NCI-H82 treated with DMSO at 0.1 percent for 48 hours (cell line): ENCODE data around the gene MED22.
"Not testable (repeated sequence)": the region's sequence is repeated elsewhere in the genome, so short reads cannot be mapped to it uniquely, and the experiment has no call there.

Experiments used
- DNase-seq: peaks from one replicate; lab custom pipeline; 2025; ENCODE audit not compliant: unreplicated experiment; lab: John Stamatoyannopoulos, UW

MED22 gene

DNA sequence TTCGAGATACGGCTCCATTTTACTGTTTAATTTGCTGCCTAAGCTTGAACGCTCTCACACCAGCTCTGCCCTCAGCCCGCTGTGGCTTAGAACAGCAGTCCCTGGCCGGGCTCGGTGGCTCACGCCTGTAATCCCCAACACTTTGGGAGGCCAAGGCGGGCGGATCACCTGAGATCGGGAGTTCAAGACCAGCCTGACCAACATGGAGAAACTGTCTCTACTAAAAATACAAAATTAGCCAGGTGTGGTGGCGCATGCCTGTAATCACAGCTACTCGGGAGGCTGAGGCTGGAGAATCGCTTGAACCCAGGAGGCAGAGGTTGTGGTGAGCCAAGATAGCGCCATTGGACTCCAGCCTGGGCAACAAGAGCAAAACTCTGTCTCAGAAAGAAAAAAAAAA is 29.3 kb upstream of the MED22 start:
- not testable (repeated sequence) for DNase-seq

DNA sequence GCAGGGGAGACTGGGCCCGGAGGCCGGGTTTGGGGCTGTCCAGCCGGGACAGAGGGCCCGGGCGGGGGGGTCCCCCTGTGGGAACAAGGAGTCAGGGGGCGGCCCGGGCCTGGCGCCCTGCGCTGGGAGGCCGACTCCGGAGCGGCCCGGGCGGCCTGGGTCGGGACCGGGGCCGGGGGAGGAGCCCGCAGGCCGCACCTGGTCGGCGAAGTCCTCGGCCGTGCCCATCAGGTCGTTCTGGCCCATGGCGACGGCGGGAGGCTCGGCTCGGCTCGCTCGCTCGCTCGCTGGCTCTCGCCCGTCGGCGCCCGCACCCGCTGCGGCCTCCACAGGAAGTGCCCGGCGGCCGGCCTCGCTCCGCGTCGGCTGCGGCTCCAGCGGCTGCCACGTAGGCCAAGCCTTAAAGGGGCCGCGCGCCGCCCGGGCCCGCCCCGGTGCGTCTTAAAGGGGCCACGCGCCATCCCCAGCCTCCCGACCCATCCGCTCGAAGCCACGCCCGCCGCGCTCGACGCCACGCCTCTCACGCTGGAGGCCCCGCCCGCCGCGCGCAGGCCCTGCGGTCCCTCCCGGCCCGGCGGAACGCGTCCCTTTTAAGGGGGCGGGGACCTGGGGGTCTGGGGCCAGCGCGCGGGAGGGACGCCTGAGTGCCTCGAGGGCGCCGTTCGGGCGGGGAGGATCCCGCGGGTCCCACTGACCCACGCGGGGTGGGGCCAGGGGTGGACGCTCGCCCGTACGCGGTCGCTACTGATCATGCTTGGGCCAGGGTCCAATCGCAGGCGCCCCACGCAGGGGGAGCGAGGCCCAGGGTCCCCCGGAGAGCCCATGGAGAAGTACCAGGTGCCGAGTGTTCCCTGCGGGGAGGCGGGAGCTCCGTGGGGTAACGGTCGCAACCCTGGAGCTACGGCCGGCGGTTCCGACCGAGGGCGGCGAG is 28.1 kb upstream of the MED22 start, which contains the start of the genes STKLD1 and SURF4:
Gene STKLD1, plus strand, starts transcription at position 643 of the 931 bp plus-strand sequence. Its CDS starts 108 bp downstream, at position 751.
Gene SURF4, minus strand, starts transcription at position 337 of the 931 bp plus-strand sequence. Its CDS starts 91 bp downstream, at position 246.
- peak; percentile 80 for DNase-seq

GRCh38 chr9:133375116-133375723 is 27.3 kb upstream of the MED22 start:
- no peak for DNase-seq

DNA sequence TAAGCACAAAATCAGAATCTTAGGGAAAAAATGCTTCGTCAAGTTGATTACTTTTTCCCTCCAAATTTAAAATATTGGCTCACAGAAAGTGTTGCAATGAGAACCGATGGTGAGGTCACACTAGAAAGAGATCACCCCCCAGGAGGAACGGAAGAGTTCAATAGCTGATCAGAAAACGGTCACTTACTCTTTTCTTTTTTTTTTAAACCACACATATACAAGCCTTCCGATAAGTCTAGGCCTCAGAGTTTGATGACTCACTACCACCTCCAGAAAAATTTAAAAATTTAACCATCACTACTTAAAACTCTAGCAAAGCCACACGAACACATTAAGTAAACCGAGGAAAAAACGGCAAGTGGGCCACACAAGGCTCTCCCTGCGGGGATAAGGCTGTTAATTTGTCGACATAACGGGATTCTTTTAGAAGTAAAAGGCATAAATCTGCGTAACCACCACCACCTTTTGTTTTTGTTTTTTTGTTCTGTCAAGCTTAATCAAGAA is 26.7 kb upstream of the MED22 start:
- no peak for DNase-seq

GRCh38 chr9:133372144-133372543 is 24.2 kb upstream of the MED22 start:
- no peak for DNase-seq

GRCh38 chr9:133371261-133371711 is 23.4 kb upstream of the MED22 start:
- no peak for DNase-seq

DNA sequence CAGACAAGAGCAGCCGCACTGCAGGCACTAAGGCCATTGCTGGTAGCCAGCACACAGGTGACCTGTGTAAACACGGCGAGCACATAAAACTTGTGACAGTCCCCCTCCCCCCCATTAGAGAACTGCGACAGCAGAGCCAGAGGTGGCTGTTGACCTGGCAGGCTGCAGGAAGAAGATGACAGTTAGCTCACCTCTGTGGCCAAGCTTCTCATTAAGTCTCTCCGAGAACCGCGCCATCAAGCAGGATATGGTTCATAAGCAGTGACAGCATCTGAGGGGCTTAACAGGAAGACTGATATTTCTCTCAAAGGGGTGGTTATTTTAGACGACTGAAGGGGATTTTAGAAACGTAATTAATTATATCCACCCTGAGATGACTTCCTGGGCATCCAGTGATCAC is 22.8 kb upstream of the MED22 start:
- no peak for DNase-seq

GRCh38 chr9:133369933-133370332 is 22.0 kb upstream of the MED22 start:
- no peak for DNase-seq

GRCh38 chr9:133369422-133369821 is 21.5 kb upstream of the MED22 start:
- no peak for DNase-seq

- DNase-seq = no peak
Observed at GRCh38 chr9:133368249-133368881, 20.4 kb upstream of the MED22 start.

DNA sequence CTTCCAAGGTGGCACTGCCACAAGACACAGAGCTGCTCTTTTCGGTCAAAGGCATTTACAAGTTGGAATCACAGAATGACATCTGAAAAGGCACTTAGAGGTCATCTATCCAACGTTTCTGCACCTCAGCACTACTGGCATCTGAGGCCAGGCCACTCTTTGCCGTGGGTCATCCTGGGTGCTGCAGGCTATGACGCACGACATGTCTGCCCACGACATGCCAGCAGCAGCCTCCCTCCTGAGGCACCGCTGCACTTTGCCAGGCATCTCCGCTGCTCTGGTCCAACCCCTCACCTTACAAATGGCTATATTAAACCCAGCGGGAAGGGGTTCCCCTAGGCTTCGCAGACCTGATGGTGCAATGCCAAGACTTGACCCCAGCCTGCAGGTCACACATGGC is 19.8 kb upstream of the MED22 start:
- no peak for DNase-seq

GRCh38 chr9:133367221-133367620 is 19.3 kb upstream of the MED22 start:
- no peak for DNase-seq

- no peak for DNase-seq
Observed at GRCh38 chr9:133366435-133366834, 18.5 kb upstream of the MED22 start.

DNA sequence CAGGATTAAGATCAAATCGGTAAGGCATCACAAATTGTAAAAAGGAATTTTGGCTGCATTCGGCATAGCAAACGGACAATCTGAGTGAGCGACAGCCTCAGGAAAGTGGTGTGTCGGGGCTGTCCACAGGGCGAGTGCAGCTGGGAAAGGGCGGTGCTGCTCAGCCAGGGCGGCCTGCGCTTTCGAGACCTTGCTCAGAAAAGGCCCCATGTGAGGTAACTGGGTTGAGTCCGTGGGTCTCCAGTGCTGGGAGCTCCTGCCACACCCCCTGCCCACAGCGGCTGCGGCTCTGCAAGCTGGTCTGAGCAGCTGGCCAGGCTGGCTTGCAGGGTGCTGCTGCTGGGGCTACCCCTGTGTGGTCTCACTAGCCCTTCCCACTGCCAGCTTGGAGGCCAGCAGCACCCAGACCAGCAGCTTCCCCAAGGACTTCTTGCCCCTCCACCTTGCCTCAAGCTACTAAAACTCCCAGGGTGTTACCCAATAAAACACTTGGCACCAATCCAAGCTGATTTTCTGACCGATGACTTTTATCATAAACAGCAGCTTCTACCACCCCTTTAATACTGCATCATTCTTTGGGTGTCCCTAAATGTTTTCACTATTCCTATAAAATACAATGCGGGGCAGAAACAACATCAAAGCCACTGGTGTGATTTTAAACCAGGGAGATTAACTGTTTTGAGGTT is 14.6 kb upstream of the MED22 start:
- no peak for DNase-seq

- DNase-seq = no peak
Observed at GRCh38 chr9:133361507-133362092, 13.7 kb upstream of the MED22 start.

GRCh38 chr9:133360400-133361393 is 12.8 kb upstream of the MED22 start:
- DNase-seq = no peak

DNA sequence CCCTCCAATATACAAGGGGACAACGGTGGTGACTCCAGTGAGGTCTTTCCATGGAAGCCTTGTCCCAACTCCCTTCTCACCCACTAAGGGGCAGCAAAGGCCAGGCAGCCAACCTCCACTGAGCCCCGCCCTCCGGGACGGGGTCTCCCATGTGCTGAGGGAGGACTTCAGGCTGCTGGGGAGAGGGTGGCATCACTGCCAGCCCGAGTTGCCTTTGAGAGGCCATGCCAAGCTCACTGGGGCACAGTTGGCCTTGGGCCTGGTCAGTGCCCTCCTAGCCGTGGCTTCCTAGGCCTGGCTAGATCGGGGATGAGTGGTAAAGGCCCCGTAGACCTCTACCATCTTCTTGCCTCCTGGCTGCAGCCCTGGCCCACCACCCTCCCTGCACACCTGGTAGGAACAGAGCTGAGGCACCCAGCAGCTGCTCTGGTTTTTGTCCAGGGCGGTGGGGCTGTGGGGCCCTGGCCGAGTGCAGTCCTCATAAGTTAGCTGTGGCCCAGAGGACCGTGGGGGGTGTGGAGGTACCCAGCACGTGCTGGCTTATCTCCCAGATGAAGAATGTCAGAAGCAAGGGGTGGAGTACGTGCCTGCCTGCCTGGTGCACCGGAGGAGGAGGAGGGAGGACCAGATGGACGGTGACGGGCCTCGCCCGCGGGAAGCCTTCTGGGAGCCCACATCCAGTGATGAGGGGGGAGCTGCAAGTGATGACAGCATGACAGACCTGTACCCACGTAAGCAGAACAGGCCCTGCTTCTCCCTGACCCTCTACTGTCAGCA is 11.7 kb upstream of the MED22 start:
- DNase-seq = no peak

GRCh38 chr9:133357656-133358055 is 9.7 kb upstream of the MED22 start:
- DNase-seq = no peak
